ENCODE results near the gene PRODH2.

Gene PRODH2

DNA sequence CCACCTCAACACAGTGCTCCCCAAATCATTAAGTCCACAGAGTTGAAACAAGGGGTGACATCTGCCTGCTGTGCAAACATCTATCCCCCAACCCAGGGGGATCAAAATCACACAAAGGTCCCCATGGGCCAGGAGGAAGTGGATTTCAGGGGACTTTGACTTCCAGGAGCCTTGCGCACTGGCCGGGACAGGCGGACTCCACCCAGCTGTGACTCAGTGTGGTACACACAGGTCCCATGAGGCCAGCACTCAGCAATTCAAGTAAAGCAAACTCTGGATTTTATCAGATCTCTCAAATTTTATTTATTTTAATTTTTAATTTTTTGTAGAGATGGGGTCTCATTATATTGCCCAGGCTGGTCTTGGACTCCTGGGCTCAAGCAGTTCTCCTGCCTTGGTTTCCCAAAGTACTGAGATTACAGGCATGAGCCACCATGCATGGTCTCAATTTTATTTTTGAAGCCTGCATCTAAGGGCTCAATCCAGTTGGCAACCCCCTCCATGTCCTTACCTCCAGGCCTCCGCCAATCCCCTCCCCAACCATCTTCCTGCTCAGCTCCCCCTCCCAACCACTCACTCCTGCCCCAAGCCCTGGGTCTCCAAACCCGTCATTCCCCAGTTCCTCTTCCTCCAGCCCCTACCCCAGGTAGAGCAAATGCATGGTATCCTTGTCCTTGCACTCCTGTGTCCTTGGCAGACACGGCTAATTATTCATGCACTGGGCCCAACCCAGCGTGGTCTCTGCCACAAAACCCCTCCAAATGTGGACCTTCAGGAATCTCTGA lies 19.1 kb downstream of the PRODH2 start:
- DNase-seq = no peak

- no peak for DNase-seq
These were observed 19.8 kb downstream of the PRODH2 start for GRCh38 chr19:35792888-35793287.

GRCh38 chr19:35792312-35792711 lies 20.3 kb downstream of the PRODH2 start:
- DNase-seq = no peak

GRCh38 chr19:35791814-35792279 lies 20.8 kb downstream of the PRODH2 start:
- DNase-seq = no peak

DNA sequence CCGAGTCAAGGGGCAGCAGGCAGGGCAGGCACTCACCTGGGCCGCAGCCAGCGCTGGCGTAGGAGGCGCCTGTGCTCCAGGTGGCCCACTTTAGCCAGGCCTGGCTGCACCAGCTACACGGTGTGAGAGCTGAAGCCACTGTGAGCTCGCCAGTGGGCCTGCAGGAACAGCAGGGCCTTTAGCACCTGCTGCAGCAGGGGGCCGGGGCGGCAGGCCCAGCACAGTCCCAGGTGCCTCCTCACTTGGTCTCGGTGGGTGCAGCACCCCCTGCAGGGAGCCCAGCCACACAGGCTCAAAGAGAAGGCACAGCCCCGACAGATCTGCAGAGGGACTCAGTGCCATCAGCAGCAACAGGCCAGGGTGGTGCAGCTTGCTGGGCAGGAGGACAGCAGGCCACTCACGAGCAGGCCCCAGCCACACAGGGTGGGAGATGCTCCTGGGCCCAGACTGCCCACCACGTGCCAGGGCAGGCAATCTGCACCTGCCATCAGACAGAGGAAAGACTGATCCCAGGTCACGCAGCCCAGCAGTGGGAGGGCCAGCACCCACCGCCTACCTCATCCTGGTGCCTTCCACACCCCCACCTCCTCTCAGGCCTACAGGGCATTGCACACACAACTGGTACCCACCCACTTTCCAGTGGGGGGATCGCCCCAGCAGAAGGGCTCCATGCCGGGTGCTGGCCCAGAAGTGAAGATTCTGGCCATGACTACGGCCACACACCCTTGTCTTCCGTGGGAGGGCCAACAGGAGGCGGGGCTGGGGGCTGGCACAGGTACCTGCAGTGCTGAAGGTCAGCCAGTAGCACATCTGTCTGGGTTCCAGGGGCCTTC lies 21.4 kb downstream of the PRODH2 start:
- DNase-seq = no peak

GRCh38 chr19:35789978-35790944 lies 22.4 kb downstream of the PRODH2 start:
- DNase-seq = no peak

DNA sequence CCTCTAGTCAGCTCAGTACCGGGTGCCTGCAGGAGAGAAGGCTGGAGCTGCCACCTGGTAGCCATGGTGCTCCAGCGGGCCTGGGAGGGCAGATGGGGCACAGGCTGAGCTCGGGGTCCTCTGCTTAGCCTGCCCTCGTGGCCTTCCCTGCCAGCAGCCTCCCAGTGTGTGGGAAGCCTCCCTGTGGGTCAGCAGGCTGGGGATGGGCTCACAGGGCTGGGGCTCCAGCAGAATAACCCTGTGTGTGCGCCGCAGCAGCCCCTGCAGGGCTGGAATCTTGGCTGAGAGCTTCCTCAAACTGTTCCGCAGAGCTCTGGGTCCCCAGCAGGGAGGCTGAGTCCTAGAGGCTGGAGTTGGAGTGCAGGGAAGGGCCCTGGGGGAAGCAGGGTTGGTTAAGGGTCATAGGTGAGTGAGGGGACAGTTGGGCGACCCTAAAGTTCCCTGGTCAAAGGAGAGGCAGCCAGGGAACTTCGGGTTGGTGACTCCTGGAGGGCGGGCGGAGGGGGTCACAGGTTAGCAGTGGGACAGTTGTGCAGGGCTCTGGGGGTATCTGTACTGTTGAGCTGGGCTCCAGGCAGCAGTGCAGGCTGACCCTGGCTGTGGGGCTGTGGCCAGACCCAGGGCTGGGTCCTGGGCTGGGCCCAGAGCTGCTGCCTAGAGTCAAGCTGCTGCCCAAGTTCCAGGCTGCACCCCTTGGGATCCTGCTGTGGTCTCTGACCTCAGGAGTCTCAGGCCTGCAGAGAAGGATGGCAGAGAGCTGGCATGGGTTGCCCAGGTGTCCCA lies 23.3 kb downstream of the PRODH2 start:
- DNase-seq = no peak

DNA sequence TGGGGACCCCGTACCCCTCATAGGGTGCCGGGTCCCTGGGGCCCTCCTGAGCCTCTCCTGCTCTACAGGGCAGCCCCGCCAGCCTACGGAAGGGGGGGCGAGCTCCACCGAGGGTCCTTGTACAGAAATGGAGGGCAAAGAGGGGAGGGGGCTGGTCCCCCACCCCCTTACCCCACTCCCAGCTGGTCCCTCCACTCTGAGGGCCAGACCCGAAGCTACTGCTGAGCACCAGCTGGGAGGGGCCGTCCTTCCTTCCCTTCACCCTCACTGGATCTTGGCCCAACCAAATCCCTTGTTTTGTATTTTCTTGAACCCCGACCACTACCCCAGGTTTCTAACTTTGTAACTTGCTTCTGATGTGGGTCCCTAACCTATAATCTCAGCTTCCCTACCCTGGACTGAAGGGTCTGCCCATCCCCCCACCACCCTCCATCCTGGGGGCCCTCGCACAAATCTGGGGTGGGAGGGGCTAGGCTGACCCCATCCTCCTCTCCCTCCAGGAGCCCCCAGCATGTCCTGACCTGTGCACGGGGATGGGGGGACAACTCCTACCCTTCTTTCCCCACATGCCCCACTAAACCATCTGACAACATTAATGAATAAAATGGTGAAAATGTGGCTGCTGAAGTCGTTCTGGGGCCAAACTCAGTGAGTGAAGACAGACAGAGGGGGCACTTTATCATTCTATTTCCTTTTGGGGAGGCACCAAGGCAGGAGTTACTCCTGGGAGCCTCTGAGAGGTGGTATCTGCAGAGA lies 24.3 kb downstream of the PRODH2 start:
- DNase-seq = no peak

- no peak for DNase-seq
These were observed 25.3 kb downstream of the PRODH2 start for GRCh38 chr19:35787227-35787799.

DNA sequence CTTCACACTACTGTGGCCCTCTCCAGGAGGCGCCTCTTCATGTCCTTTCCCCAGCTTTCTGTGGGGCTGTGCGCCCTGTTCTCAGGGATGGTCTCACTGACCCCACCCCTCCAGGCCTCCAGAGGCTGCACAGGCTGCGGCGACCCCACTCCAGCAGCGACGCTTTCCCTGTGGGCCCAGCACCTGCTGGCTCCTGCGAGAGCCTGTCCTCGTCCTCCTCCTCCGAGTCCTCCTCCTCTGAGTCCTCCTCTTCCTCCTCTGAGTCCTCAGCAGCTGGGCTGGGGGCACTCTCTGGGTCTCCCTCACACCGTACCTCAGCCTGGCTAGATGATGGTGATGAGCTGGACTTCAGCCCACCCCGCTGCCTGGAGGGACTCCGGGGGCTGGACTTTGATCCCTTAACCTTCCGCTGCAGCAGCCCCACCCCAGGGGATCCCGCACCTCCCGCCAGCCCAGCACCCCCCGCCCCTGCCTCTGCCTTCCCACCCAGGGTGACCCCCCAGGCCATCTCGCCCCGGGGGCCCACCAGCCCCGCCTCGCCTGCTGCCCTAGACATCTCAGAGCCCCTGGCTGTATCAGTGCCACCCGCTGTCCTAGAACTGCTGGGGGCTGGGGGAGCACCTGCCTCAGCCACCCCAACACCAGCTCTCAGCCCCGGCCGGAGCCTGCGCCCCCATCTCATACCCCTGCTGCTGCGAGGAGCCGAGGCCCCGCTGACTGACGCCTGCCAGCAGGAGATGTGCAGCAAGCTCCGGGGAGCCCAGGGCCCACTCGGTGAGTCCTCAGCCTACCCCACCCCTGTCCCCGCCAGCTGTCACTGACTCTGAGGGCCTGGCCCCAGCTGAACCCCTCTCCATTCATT lies 26.1 kb downstream of the PRODH2 start:
- DNase-seq = no peak

DNA sequence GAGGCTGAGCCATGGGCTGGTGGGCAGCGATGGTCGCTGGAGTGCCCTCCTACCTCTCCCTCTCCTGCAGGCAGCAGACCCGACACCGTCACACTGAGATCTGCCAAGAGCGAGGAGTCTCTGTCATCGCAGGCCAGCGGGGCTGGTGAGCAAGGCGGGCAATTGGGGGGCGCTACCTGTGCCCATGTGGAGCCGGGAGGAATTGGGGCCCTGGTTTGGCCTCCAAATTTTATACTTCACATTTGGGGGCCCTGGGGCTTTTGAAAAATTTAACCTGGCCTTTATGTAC lies 27.4 kb downstream of the PRODH2 start:
- no peak for DNase-seq

DNA sequence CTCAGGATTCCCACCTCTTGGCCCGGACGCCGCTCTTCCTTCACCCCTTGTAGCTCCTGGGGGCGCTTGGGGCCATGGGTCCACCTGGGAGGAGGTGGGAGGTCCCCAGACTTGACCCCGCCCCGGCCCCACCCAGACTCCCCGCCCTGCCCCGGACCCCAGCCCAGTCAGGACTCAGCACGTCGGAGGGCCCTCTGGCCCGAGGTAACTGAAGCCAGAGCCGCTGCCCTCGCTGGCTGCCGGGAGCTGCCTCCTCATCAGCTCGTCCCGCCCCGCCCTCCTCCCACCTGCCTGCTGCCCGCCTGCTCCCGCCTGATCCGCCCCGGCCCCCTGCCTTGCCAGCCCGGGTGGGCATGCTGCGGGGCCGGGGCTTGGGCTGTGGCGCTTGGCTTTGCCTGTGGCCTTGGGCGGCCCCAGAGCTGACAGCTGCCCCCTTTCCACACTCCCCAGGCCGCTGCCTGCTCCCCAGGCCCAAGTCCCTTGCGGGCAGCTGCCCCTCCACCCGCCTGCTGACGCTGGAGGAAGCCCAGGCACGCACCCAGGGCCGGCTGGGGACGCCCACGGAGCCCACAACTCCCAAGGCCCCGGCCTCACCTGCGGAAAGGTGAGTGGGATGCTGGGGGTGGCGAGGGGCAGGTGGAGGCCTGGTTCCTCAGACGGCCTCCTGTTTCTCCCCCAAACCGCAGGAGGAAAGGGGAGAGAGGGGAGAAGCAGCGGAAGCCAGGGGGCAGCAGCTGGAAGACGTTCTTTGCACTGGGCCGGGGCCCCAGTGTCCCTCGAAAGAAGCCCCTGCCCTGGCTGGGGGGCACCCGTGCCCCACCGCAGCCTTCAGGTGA lies 27.9 kb downstream of the PRODH2 start:
- DNase-seq = no peak

DNA sequence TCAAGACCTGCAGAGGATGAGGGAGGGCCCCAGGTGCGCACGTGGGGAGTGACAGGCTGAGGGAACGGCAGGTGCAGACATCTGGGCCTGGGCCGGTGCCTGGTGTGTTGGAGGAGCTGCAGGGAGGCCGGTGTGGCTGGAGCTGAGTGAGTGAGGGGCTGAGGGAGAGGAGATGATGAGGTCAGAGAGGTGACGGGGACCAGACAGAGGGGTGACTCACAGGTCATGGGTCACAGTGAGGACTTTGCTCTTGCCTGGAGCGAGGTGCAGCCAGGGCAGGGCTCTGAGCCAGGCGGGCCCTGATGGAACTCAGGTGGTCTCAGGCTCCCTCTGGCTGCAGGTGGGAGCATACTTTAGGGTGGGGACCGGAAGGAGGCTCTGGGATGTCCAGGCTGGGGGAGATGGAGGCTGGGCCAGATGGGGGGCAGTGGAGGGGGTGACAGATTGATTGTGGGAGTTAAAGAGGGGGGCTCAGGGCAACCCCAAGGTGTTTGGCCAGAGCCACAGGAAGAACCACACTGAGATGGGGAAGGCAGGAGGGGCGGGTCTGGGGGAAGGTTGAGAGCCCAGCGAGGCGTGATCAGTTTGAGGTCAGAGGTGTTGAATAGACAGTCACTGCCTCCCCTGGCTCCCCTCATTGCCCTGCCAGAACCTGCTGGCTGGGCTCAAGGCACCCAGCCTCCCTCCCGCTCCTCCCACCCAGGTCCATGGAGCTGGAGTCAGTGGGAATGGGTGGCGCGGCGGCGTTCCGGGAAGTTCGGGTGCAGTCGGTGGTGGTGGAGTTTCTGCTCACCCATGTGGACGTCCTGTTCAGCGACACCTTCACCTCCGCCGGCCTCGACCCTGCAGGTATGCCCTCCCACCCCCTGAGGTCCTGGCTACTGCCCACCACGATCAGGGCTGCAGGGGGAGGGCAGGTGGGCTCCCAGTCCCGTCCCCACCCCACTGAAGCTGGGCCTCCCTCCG lies 28.9 kb downstream of the PRODH2 start:
- no peak for DNase-seq

DNA sequence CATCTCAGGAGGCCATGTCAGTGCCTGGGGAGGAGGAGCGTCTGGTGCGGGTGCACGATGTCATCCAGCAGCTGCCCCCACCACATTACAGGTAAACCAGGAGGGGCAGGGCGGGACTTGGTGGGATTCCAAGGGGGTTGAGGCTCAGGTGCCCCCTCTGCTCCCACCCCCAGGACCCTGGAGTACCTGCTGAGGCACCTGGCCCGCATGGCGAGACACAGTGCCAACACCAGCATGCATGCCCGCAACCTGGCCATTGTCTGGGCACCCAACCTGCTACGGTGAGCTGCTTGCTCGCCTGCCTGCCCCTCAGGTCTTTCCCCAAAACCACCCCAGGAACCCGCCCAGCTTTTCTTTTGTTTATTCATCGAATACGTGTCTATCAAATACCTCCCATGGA lies 30.1 kb downstream of the PRODH2 start:
- DNase-seq = no peak

DNA sequence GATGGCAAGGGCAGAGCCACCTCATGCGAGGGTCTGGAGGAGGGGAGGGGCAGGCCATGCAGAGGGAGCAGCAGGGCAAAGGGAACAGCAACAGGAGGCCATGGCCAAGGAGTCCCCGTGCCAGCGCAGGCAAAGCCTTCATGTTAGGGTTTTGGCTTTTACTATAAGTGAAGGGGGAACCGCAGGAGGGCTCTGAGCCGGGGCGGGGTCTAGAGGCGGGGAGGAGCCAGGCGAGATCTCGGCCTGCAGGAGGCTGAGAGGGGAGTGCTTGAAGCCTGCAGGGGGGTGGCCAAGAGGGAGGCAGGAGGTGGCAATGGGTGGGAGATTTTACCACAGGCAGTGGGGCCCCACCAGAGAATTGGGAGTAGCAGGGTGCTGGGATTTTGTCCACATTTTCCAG lies 31.0 kb downstream of the PRODH2 start:
- no peak for DNase-seq

GRCh38 chr19:35780717-35781116 lies 31.9 kb downstream of the PRODH2 start:
- DNase-seq = no peak

- DNase-seq = no peak
These were observed 32.6 kb downstream of the PRODH2 start for GRCh38 chr19:35780058-35780457.

DNA sequence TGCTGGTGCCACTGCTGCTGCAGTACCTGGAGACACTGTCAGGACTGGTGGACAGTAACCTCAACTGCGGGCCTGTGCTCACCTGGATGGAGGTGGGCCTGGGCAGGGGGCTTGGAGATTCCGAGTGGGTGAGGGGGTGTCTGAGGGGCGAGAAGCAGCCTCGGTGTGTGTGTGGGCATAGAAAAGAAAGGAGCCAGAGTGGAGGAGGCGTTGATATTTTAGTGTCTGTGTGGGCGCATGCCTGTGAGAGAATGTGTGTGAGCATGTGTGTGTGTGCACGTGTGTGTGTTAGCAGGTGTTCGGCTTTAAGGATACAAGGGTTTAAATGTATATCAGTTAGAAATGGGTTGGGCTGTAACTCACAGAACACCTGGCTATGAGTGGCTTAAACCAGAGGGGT lies 33.6 kb downstream of the PRODH2 start:
- DNase-seq = no peak
